Body of pancreas (tissue), 4 donors: Measurements from ENCODE around the gene SLC12A7. TPM values are rescaled to one million over a fixed set of nuclear protein-coding genes. Genes with fewer than 3 reads are reported as not detected.

ENCODE experiments used
- ATAC-seq: fragments of 150-250 bp; one replicate; pipeline ENCODE4 v1.9.1; 2016
- DNase-seq, 4 donors: peaks; one replicate each; pipeline ENCODE4 v3.0.0-alpha.2; 2019
- H3K27ac ChIP-seq, 4 donors: fragments of 200-600 bp; sonication (generic); 1 replicate in 3 of 4; 2 replicates in 1 of 4; pipeline versions ENCODE4 v1.5.1 to v1.6.1; 2016 to 2019; ENCODE audit warnings: mild to moderate bottlenecking in 1 of 4, mixed read lengths in 1 of 4, moderate library complexity in 1 of 4
- H3K27me3 ChIP-seq, 2 donors: fragments of 200-600 bp; sonication (generic); one replicate each; pipeline ENCODE4 v1.6.0; 2016; ENCODE audit warnings: mild to moderate bottlenecking in 1 of 2
- H3K36me3 ChIP-seq, 2 donors: fragments of 200-600 bp; sonication (generic); replicated peaks in 1 of 2; 2 replicates each; pipeline ENCODE4 v1.5.1; 2016; ENCODE audit warnings: low read depth in 2 of 2; ENCODE audit not compliant: insufficient read depth in 1 of 2
- H3K4me1 ChIP-seq: fragments of 200-600 bp; sonication (generic); one replicate; pipeline ENCODE4 v1.6.0; 2016
- H3K4me3 ChIP-seq, 2 donors: fragments of 200-600 bp; sonication (generic); 1 replicate in 1 of 2; 2 replicates in 1 of 2; pipeline ENCODE4 v1.5.1; 2016 to 2019
- H3K9me3 ChIP-seq, 3 donors: fragments of 200-600 bp; sonication (generic); 1 replicate in 2 of 3; 2 replicates in 1 of 3; pipeline ENCODE4 v1.5.1; 2016
- CTCF ChIP-seq, 7 experiments: fragments of 450-650 bp in 4 of 7; fragments of 200-600 bp in 3 of 7; sonication (generic) in 3 of 7; IDR thresholded peaks; one replicate each; pipeline ENCODE4 v1.5.1; 2016 to 2019; ENCODE audit warnings: antibody characterized with exemption in 7 of 7
- POLR2A ChIP-seq, 3 donors: fragments of 450-650 bp; IDR thresholded peaks; one replicate each; pipeline ENCODE4 v1.6.1; 2016; ENCODE audit warnings: antibody characterized with exemption in 3 of 3, mild to moderate bottlenecking in 2 of 3
- WGBS, 2 donors: methylation state at CpG; one replicate each; pipeline ENCODE4 v1.1.5; 2017; 5-methylcytosine and 5-hydroxymethylcytosine counted together
- intact Hi-C: fragments of 100-400 bp; cut with DNase I; formaldehyde crosslinking; loops from one replicate; pipeline ENCODE4 v1.15.1; 2023
- total RNA-seq, 2 donors: library from RNA; depleted of rRNA; stranded (reverse); fragments of >200 nt; gene quantifications; one replicate each; pipeline ENCODE4 v1.1.0, GENCODE V29; 2016

SLC12A7 gene
- total RNA-seq, 2 donors from 2014 or later: 35.5 to 42.8 TPM

GRCh38 chr5:1103093-1103492, 8.8 kb downstream of the SLC12A7 start:
- Histone ChIP-seq H3K27me3 (no peaks in the 10 kb centered on the region), H3K36me3 (no peaks in the 10 kb centered on the region), H3K27ac (peak overlapping the region in 3 of 4 donors; percentile 49 to 73 (median 69)), H3K4me1 (peaks cover 69% of the 10 kb centered on the region), H3K9me3 (no peaks in the 10 kb centered on the region), H3K4me3 (no peak overlapping the region)
- no peak for DNase-seq
- no peak for ATAC-seq
- WGBS, 2 donors: 70 to 79% methylated on average over 8 to 11 of the region's 11 CpGs
- TF ChIP-seq POLR2A (IDR thresholded peaks at IDR 0.05): no peak
- no peak for TF ChIP-seq CTCF (IDR thresholded peaks at IDR 0.05)
- intact Hi-C loops: no loop called here

GRCh38 chr5:1101961-1102713, 9.7 kb downstream of the SLC12A7 start:
- WGBS, 2 donors: 55 to 80% methylated on average over 14 to 23 of the region's 23 CpGs
- DNase-seq: no peak

GRCh38 chr5:1100664-1101574, 10.9 kb downstream of the SLC12A7 start:
- Histone ChIP-seq H3K27ac (no peak overlapping the region), H3K4me3 (no peak overlapping the region), H3K27me3 (no peaks in the 10 kb centered on the region), H3K9me3 (no peaks in the 10 kb centered on the region), H3K36me3 (no peaks in the 10 kb centered on the region), H3K4me1 (peaks cover 48% of the 10 kb centered on the region)
- WGBS, 2 donors: 85 to 88% methylated on average over 23 to 32 of the region's 33 CpGs
- TF ChIP-seq CTCF (IDR thresholded peaks at IDR 0.05): no peak
- no peak for TF ChIP-seq POLR2A (IDR thresholded peaks at IDR 0.05)
- no peak for ATAC-seq
- intact Hi-C loops: no loop called here
- DNase-seq: no peak

More at GRCh38 chr5:1101961-1102713, 9.7 kb downstream of the SLC12A7 start:
- Histone ChIP-seq H3K27ac (peak overlapping the region in 1 of 4 donors; percentile 69), H3K36me3 (no peaks in the 10 kb centered on the region), H3K4me1 (peaks cover 60% of the 10 kb centered on the region), H3K4me3 (no peak overlapping the region), H3K9me3 (no peaks in the 10 kb centered on the region), H3K27me3 (no peaks in the 10 kb centered on the region)
- intact Hi-C loops: no loop called here
- TF ChIP-seq CTCF (IDR thresholded peaks at IDR 0.05): no peak
- TF ChIP-seq POLR2A (IDR thresholded peaks at IDR 0.05): no peak
- no peak for ATAC-seq

- no peaks in the 10 kb centered on the region for H3K9me3 ChIP-seq
- no peak overlapping the region for H3K4me3 ChIP-seq
- intact Hi-C loops: loop anchor here (5.0 kb wide), 1 partner anchor 32 kb away; no protein-coding TSS in a partner anchor
- TF ChIP-seq POLR2A (IDR thresholded peaks at IDR 0.05): no peak
- no peak for TF ChIP-seq CTCF (IDR thresholded peaks at IDR 0.05)
- DNase-seq (no peak), ATAC-seq (no peak)
- peaks cover 39% of the 10 kb centered on the region for H3K4me1 ChIP-seq
- no peak overlapping the region for H3K27ac ChIP-seq
- WGBS, 2 donors: 86 to 90% methylated on average over 45 to 48 of the region's 48 CpGs
- no peaks in the 10 kb centered on the region for H3K27me3 ChIP-seq
- no peaks in the 10 kb centered on the region for H3K36me3 ChIP-seq
Measured at GRCh38 chr5:1099926-1100663, 11.8 kb downstream of the SLC12A7 start.
